AG04449 (cell line): Measurements from ENCODE around the gene PRICKLE1.

Experiments used
- CTCF ChIA-PET: fragments of 350-600 bp; formaldehyde crosslinking; extraction: SDS; loops from one replicate; lab custom pipeline; 2021; ENCODE audit warnings: antibody characterized with exemption; lab: Yijun Ruan, JAX
- POLR2A ChIA-PET: fragments of 400-600, 350-600 bp; formaldehyde crosslinking; extraction: SDS; loops from one replicate; lab custom pipeline; 2020; ENCODE audit warnings: antibody characterized with exemption, inconsistent platforms; lab: Yijun Ruan, JAX
- DNase-seq: peaks from one replicate; pipeline ENCODE4 v3.0.0-alpha.2; 2010; ENCODE audit warnings: low read depth, low spot score
- H3K4me3 ChIP-seq: 2 replicates; pipeline ENCODE4 v1.5.1; 2011; ENCODE audit warnings: low read depth, mild to moderate bottlenecking, control low read depth, low read length
- CTCF ChIP-seq: IDR thresholded peaks from one replicate; pipeline ENCODE4 v1.5.1; 2011; ENCODE audit warnings: mild to moderate bottlenecking, moderate library complexity, low read length, control low read depth, inconsistent platforms; ENCODE audit not compliant: insufficient read depth; ENCODE audit errors: missing control alignments

PRICKLE1 gene

DNA sequence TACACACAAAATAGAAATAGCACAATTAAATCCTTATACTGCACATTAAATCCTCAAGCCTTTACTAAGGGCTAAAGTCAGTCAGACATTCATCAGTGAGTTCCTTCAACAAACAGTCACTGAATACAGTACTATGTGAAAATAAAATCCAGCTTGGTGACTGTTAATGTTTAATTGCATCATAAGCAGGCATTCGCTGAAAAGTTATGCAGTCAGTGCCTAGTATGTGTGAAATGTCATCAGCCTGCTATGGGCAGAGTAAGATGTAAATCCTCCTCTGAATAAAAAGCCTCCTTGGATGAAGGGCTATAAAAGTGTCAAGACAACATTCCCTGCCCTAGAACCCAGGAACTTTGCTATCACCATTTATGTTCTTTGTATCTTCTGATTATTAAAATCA lies 116.4 kb downstream of the PRICKLE1 start:
- no peak for TF ChIP-seq CTCF
- ChIA-PET CTCF (interaction anchor here (1.1 to 3.8 kb wide), 3 partner anchors 10 to 810 kb away, joined by 3 to 24 read pairs (median 4); no protein-coding TSS in a partner anchor), POLR2A (interaction anchor here (0.6 kb wide), 1 partner anchor 112 kb away, joined by 3 read pairs; no protein-coding TSS in a partner anchor)
- H3K4me3 ChIP-seq: no peak overlapping the region
- peak; percentile 71 for DNase-seq

DNA sequence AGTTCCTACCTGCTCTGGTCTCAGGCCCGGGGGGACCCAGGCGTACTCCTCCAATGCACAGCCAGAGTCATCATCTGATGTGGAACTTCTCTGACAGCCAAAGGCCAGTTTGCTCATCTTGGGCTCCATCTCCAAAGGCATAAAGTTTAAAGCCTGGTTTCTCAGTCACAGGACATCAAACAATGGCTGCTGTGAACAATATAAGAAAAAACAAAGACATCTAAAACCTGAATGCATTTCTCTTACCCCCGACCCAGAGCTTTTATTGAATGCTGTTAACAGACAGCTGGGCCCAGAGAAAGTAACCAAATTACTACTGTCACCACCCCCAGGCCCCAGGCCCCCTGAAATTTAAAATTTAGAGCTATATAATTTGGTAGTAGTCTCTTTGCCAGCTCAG lies 117.2 kb downstream of the PRICKLE1 start:
- ChIA-PET POLR2A (no interaction called here), CTCF (interaction anchor here (1.5 to 3.8 kb wide), 2 partner anchors 10 to 811 kb away, joined by 4 to 24 read pairs; no protein-coding TSS in a partner anchor)
- TF ChIP-seq CTCF: no peak
- DNase-seq: no peak
- no peak overlapping the region for H3K4me3 ChIP-seq

- H3K4me3 ChIP-seq: no peak overlapping the region
- TF ChIP-seq CTCF: no peak
- CTCF ChIA-PET: interaction anchor here (0.7 to 2.1 kb wide), 5 partner anchors 13 to 867 kb away, joined by 3 to 7 read pairs (median 5); no protein-coding TSS in a partner anchor
- POLR2A ChIA-PET: no interaction called here
- no peak for DNase-seq
Observed at GRCh38 chr12:42469355-42470175, 120.0 kb downstream of the PRICKLE1 start.

DNA sequence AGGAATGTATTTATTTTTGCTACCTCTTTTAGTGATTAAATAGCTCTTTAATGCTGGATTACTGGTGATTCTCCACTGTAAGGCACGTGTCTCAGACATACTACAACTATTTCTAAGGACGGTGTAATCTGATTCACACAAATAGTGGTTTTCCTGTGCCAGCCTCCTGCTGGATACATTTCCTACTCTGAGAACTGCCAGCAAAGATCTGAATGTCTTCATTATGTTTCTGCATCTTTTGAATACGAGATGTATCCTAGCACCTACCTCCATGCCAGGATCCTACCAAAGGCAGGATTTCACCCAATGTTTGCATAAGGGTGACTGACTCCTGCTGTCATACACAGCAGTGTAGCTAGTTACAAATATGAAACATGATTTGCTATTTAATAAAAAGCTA lies 120.6 kb downstream of the PRICKLE1 start:
- TF ChIP-seq CTCF: no peak
- POLR2A ChIA-PET: no interaction called here
- no peak overlapping the region for H3K4me3 ChIP-seq
- CTCF ChIA-PET: interaction anchor here (0.7 to 2.1 kb wide), 4 partner anchors 14 to 868 kb away, joined by 3 to 7 read pairs (median 5); no protein-coding TSS in a partner anchor
- DNase-seq: no peak

DNA sequence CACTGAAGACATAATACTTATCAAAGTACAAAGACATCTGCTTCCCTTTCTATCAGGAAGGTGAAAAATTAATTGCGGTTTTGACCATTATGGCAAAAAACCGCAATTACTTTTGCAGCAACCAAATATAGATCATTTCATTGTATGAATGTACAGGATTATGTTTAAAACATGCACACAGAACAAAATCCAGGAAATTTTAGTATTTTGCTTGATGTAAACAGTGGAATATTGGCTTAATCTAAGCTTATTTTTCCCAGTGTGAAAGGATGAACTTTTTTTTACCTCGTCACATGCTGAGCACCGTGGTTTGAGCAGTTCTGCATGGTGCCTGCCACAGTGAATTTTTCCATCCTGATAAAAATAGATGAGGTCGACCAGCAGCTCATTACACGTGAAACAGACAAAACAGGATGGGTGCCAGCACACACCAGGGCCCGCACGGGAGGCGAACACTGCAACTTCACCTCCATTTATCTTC lies 121.2 kb downstream of the PRICKLE1 start:
- no peak overlapping the region for H3K4me3 ChIP-seq
- POLR2A ChIA-PET: no interaction called here
- no peak for DNase-seq
- no peak for TF ChIP-seq CTCF
- CTCF ChIA-PET: interaction anchor here (0.7 to 2.1 kb wide), 4 partner anchors 14 to 868 kb away, joined by 3 to 7 read pairs (median 5); no protein-coding TSS in a partner anchor

DNA sequence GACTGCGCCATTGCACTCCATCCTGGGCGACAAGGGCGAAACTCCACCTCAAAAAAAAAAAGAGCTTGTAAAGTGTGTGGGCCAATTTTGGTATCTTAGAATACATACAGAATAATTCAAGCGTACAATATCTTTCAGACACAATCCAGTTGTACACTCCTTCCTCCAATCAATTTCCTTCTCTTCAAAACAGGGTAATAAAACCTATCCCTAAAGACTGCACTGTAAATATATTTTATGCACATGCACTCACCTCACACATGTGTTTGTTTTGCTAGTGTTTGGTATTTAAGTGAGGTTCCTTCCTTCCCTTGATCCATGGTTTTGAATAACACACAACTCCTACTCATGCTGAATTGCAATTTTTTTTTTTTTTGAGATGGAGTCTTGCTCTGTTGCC lies 125.9 kb downstream of the PRICKLE1 start:
- no peak overlapping the region for H3K4me3 ChIP-seq
- POLR2A ChIA-PET: no interaction called here
- no peak for TF ChIP-seq CTCF
- no peak for DNase-seq
- CTCF ChIA-PET: interaction anchor here (1.5 kb wide), 1 partner anchor 104 kb away, joined by 3 read pairs; no protein-coding TSS in a partner anchor
